RPMI7951 (cell line): Measurements from ENCODE around the gene TRIO. TPM values are rescaled to one million over a fixed set of nuclear protein-coding genes. Genes with fewer than 3 reads are reported as not detected.

Experiments
- DNase-seq: peaks from one replicate; pipeline ENCODE4 v3.0.0-alpha.2; 2012; ENCODE audit warnings: low read depth
- total RNA-seq: library from RNA; depleted of rRNA; stranded (reverse); fragments of >200 nt; shearing (Covaris generic); gene quantifications from 2 replicates; pipeline ENCODE4 v1.2.3, GENCODE V29; 2014

Gene TRIO
- total RNA-seq, 1 experiment from 2014 or later: 34.0 TPM

DNA sequence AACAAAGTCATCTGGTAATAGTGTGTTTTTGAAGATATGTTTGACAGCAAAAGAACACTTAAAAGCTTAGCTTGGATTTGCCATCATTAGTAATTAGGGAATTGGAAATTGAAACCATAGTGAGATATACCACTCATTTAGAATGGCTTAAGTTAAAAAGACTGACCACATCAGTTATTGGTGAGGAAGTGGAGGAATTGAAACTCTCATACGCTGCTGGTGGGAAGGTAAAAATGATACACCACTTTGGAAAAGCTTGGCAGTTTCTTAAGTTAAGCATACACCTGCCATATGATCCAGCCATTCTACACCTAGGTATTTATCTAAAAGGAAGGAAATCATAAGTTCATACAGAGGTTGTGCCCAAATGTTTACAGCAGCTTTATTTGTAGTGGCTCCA is 213.2 kb downstream of the TRIO start:
- DNase-seq: no peak

DNA sequence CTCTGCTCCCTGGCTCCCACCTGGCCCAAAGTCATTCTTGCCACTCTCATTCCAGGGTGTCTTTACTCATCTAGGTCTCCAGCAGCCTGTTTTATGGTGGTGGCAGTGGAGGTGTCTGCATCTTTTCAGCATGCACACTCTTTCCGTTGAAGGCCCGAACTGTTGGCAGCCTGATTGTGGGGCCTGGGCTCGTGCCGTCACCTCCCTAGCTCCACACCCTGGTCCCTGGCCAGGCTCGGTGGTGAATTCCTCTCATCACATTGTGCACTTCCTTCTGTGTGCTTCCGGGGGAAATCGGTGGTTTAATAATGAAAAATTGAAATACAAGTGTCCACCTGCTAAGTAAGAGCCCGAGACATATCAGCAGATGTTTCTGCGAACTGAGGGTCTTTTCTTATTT is 214.3 kb downstream of the TRIO start:
- no peak for DNase-seq

DNA sequence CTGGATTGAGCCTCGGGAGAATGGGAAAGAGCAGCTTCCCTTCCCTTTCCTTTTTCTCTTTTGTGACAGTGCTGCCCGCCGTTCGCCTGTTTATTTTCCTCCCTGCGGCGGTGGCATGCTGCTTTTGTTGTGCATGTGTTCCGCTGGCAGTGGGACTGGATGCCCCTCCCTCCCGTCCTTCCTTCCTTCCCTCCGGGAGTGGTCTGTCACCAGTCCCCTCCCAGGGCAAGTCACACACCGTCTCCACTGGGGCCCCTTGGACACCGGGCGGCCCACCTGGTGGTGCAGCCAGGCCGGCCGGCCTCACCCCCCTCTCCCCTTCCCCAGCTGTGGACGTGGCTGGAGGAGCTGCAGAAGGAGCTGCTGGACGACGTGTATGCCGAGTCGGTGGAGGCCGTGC is 214.7 kb downstream of the TRIO start:
- DNase-seq: no peak

DNA sequence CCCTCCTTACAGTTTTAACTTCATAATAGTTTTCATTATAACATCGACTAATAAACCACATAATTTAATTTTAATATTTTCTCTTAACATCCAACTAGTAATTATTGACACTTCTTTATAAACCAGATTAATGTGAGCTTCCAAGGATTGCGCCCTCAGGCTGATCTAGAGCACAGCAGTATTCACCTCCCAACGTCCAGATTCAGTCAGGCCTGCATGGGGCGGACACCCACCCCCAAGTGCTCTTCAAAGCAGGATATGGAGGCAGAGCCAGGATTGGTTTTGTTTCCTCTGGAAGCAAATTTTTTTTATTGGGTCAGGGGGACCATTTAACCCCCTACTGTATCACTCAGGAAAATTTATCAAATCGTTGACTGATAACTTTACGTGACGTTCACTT is 215.4 kb downstream of the TRIO start:
- DNase-seq: no peak

DNA sequence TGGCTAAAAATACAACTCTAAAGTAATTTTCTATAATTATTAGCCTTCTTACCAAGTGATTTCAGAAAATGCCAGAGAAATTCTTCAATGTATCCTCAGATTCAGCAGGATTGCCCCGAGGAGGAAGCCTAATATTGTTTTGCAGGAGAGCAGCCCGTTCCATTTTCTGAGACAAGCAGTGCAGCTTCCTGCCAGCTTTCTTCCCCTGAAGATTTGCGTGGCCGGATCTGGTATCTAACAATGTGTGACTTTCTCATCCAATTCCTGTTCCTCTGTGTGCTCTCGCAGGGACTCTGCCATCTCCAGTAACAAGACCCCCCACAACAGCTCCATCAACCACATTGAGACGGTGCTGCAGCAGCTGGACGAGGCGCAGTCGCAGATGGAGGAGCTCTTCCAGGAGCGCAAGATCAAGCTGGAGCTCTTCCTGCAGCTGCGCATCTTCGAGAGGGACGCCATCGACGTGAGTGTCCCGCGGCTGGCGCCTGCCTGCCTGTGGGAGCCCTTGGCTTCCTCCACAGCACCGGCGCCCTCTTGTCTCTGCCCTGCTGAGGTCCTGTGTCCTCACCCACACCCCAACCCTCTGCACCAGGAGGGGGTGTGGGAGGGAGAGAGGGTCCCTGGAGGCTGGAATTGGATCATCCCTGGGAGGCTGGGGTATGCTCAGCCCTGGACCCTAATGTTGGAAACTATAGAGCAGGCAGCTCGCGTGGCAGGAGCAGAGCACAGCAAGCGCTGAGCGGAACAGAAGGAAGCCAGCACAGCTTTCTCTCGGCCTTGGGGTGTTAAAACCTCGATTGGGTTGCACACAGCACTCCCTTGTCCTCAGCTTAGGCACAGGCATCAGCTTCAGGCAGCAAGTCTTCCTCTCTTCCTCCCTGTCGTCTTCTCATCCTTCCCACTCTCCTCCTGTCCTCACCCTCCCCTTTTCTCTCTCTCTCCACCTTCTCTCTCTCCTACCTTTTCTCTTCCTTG is 216.2 kb downstream of the TRIO start:
- DNase-seq: no peak

DNA sequence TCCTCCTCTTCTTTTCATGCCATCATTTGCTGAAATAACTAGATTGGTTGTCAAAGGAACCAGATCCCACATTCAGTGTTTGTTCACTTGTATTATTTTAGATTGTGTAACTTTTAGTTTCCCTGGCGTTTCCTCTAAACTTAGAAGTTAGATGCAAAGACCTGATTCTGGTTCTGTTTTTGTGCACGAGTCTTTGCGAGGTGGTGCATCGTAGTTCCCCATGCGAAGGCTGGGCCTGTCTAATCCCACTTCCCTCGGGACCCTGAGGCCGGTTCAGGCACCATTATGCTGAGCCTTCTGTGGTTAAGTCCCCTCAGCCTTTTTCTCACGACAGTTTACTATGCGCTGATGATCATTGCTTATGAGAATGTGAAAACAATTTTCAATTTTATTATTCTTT is 219.3 kb downstream of the TRIO start:
- no peak for DNase-seq

DNA sequence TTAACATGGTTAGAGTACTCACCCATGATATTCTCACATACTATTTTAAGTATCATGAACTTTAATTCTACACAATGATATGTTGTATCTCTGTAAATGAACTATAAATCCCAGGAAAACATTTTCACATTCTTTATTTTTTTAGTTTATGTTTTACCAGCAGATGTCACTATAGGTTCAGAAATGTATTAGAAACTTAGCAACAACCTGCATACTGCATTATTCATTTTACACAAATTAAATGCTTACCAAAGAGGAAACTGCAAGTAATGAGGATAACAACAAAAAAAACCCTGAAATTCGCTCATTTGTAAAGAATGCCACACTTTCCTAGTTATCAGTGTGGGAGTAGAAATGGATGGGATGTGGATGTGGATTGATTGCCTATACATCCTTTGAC is 221.0 kb downstream of the TRIO start:
- DNase-seq: peak; percentile 17

DNA sequence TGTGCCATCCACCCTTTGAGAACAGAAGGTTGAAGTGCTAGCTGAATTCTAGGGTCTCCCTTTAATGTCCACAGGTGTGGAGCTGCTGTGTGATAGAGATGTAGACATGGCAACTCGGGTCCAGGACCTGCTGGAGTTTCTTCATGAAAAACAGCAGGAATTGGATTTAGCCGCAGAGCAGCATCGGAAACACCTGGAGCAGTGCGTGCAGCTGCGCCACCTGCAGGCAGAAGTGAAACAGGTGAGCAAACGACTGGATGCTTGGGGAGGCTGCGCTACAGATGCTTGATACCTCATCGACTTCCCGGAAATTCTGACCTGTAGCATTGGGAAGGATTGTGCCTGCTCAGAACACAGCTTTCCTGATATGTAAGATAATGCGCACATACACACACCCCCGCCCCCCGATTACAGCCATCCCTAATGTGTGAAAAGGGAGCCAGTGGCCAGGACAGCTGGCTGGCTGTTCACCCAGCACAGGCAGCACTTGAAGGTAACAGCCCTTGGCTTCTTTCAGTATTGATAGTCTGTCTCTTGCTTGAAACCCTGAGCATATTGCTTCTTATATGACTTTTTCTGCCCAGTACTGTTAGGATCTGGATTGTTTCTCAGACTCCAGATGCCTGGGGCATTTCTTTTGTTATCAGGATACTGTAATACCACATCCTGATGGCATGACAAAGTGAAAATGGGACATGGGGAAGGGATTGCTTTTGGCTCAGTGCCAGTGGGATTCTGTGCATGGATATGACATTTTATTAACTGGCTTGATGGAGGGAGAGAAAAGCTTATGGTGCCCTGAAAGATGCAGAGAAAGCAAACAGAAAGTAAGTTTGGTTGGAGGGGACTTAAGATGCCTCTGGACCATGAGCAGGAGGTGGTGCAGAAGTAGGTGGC is 221.7 kb downstream of the TRIO start:
- DNase-seq: peak; percentile 25

DNA sequence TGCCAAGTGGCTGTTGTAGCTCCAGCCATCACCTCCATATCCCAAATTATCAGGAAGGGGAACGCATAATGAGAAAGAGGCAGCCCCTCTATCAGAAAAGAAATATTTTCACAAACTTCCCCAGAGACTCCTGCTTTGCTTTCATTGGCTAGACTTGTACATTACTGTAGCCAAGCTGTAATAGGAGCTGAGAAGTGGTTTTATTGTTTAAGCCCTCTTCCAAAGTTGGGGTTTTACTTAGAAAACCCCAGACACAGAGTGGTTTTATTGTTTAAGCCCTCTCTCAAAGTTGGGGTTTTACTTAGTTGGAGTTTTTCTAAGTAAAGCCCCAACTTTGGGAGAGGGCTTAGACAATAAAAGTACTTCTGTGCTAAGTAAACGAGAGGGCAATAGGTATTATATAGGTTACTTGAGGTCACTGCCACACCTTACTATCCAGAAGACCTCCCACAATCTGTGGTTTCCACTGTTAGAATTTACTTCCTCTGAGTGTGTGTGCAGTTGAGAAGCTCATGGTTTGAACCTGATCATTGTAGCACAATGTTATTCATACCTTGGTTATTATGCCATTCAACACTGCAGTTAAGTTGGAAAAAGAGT is 222.8 kb downstream of the TRIO start:
- no peak for DNase-seq

DNA sequence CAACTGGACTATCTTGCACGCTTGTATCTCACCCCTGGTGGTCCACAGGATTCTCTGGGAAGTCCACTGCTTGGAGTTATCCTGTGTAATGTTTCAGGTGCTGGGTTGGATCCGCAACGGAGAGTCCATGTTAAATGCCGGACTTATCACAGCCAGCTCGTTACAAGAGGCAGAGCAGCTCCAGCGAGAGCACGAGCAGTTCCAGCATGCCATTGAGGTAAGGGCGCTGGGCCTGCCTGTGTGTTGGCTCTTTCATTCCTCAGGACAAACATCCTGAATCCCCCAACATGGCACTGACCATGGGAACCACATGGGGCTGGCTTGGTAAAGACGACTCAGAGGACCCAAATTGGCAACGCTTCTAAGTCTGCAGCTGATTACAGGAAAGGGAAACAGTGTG is 223.6 kb downstream of the TRIO start:
- no peak for DNase-seq

DNA sequence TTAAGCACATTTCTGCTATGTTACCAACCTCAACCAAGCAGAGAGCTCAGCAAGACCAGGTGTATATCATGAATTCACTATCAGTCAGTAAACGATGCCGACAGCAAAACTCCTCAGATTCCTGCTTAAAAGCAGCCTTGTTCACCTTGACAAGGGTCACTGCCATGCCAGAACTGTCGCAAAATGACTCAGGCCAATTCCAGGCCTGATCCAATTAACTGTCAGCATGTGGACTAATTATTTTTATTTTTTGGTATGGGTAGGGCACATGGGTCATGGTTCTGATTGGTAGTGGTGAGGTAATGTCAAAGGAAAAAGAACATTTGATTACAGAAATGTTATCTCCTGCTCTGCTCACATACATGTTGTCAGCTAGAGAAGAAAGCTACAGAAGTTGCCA is 224.2 kb downstream of the TRIO start:
- DNase-seq: no peak

DNA sequence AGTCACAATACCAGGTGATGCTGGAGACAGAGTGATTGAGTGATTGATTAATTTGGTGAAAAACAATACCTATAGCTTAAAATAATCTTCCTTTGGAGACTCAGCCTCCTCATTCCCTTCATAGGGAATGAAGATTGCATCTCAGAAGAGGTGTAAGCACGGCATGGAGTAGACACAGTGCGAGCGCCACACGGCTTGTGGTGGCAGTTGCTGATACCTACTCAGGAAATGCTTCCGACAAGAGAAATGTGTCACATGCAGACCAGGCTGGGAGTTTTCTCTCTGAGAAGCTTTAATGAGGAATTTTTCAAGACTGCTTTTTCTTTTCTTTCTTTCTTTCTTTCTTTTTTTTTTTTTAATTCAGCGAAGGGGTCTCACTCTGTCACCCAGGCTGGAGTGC is 226.6 kb downstream of the TRIO start:
- DNase-seq: no peak

DNA sequence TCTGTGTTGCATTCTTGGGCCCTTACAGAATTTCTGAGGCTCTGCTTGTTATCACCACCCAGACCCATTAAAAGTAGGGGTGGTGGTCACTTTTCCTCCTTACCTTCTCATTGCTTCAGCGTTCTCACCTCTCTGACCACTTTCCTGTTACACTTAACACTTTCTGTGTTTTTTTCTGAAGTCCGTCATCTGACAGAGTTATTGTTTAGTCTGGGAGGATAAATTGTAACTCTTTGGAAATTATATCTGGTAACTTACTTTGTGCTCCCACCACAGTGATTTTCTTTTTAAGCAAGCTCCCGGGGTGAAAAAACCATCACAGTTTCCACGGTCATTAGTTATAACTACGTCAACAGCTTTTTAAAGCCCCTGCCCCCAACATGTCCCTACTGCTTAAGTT is 227.2 kb downstream of the TRIO start:
- DNase-seq: no peak

DNA sequence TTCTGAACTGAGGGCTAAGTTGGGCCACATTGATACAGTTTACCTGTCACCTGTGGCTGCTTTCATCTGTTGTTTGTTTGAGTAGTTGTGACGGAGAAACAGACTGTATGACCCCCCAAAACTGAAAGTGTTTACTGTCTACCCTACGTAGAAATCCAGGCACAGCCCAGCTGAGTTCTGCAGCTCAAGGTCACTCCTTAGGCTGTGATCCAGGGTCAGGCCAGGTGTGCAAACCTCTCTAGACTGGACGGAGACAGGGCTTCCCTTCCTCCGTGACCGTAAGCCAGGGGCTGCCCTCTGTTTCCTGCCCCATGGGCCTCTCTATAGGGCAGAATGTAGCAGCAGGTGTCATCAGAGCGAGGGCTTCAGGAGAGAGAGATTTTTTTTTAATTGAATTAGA is 230.5 kb downstream of the TRIO start:
- DNase-seq: no peak

DNA sequence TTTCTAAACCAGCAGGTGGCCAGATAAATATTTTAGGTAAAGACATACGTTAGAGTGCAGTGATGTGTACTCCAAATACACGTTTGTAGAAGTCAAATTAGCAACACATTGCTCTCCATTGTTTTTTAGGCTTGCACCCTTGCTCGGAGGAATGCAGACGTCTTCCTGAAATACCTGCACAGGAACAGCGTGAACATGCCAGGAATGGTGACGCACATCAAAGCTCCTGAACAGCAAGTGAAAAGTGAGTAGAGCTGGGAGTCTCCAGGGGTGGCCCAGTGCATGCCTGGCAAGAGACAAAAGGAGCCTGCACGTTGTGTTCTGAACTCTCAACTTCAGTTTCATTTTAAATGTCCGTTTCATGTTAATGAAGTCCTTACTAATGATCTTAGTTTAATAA is 231.0 kb downstream of the TRIO start:
- no peak for DNase-seq

DNA sequence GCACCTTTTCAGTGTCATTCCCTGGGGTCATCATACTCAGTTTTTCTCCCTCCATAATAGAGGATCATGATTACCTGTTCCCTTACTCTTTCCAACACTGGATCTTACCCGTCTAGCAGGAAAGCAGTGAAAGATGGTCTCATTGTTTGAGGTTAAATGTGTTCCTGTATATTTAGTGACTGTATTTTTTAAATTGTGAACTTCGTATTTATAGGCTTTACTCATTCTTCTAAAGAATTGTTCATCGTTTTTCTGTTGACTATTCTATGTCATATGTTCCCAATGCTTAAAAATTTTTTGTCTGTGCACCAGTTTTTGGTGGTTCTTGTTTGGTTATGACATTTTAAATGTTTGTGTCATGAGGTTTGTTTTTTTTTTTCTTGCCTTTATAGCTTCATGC is 233.6 kb downstream of the TRIO start:
- DNase-seq: no peak

DNA sequence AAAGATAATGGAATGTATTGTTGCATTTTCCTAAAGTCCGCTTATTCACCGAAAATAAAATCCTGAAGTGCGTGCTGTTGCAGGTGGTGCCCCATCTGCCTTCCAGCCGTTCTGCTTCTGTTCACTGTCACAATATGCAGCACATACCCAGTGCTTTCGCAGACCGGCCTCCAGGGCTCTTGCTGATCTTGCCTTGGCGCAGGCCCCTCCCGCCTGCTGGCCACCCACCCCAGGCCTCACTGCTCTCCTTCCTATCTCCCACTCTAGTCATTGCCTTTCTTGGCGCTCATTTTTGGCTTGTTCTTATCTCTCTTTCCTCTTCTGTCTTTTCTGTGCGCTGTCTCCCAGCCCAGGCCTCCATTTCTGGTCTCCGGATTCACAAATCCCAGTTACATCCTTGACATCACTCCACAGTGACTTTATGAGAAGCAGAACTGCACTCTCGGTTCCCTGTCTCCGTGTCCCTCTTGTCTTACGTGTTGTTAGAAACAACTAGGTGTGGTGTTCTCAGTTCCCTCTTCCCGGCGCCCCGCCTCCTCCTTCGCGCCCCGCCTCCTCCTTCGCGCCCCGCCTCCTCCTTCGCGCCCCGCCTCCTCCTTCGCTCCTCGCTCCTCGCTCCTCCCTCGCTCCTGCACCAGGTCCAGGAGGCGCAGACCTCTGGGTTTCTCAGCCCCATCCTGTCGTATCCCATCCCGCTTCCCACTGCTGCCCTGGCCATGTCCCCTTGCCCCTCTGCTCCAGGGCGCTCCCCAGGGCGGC is 236.8 kb downstream of the TRIO start:
- DNase-seq: no peak

DNA sequence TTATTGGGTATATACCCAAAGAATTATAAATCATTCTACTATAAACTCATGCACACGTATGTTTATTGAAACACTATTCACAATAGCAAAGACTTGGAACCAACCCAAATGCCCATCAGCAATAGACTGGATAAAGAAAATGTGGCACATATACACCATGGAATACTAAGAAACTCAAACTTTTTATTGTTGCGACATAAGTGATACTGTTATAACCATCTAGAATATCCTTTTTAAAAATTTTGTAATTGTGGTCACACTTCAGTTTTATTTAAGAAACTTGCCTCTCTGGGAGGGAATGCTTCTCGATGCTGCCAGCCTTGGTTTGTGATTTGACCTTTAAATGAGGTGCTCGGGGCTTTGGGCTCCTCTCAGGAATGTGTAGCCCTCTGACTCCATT is 237.6 kb downstream of the TRIO start:
- DNase-seq: no peak

DNA sequence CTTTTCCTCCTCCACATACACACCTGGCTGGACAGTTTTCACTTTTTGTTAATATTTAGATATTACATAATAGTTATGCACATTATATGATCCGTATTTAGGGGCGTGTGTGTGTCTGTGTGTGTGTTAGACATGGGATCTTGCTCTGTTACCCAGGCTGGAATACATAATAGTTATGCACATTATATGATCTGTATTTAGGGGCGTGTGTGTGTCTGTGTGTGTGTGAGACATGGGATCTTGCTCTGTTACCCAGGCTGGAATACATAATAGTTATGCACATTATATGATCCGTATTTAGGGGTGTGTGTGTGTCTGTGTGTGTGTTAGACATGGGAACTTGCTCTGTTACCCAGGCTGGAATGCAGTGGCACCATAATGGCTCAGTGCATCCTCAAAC is 239.5 kb downstream of the TRIO start:
- no peak for DNase-seq

DNA sequence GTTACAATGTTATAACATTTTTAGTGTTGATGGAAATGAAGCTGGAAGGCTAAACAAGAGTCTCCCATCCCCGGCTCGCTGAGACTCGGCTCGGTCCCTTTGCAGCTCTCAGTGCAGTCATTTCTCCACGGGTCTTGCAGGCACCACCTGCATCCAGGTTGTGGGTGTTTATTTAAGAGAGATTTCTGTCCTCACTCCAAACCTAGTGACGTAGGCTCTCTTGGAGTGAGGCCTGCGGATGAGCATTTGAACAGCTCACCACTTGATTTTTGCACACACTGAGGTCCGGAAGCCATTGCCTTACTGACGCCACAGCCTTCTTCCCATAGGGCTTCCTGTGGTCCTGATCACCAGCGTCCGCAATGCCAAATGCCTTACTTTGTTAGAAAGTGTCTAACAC is 240.8 kb downstream of the TRIO start:
- DNase-seq: no peak

DNA sequence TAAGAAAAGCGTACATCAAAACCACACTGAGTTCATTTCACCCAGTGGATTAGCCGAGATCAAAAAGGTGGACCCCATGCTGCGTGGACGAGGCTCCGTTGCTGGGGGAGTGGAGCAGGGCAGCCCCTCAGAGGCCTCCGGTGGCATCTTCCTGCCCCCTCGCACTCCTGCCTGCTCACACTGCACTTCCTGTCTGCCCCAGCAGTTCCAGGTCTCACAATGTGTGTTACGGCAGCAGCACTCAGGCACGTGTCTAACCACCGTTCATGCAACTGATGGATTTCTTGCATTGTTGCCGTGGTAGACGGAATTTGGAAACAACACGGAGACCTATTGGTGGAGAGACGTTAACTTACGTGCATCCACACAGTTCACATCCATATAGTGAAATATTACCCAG is 241.9 kb downstream of the TRIO start:
- DNase-seq: no peak
